ENCODE data around the gene HRH4.

- TF ChIP-seq TAF1 (IDR thresholded peaks at IDR 0.05; ENCODE audit: borderline replicate concordance, low read depth, low read length) (no peak), HSF1 (IDR thresholded peaks at IDR 0.05; ENCODE audit: low read depth, low read length) (no peak), CTCF (IDR thresholded peaks at IDR 0.05 in 2 of 3, conservative IDR thresholded peaks at IDR 0.05 in 1 of 3; ENCODE audit: control insufficient read depth in 2 of 3, extremely low read depth in 1 of 3, insufficient read depth in 1 of 3, low read depth in 3 of 3, low read length in 3 of 3) (no peak), PAX5 (IDR thresholded peaks at IDR 0.05; ENCODE audit: borderline replicate concordance, low read depth, low read length) (no peak), NFYB (IDR thresholded peaks at IDR 0.05; ENCODE audit: insufficient read depth, low read depth, low read length) (no peak), EZH2 (IDR thresholded peaks at IDR 0.05; ENCODE audit: borderline replicate concordance, control insufficient read depth, low read depth, low read length) (no peak), DPF2 (IDR thresholded peaks at IDR 0.05) (no peak), E2F4 (IDR thresholded peaks at IDR 0.05; ENCODE audit: low read depth, low read length) (no peak), MLLT1 (IDR thresholded peaks at IDR 0.05) (no peak), ZNF274 (IDR thresholded peaks at IDR 0.05; ENCODE audit: insufficient read depth, insufficient read length) (no peak), YY1 (IDR thresholded peaks at IDR 0.05; ENCODE audit: low read depth, low read length) (no peak), POLR2A (IDR thresholded peaks at IDR 0.05; ENCODE audit: low read depth, low read length) (no peak), ATF2 (IDR thresholded peaks at IDR 0.05; ENCODE audit: low read length) (no peak), SUZ12 (IDR thresholded peaks at IDR 0.05; ENCODE audit: unreplicated experiment) (no peak)
Measured at GRCh38 chr18:24417480-24417879, 43.0 kb upstream of the HRH4 start.

Data from GM12878 (cell line).